SU-DHL-6 (cell line): ENCODE measurements around the gene ADD2.

ENCODE experiments used
- H2AFZ ChIP-seq: fragments of 200-600 bp; sonication (generic); 2 replicates; pipeline ENCODE4 v1.6.1; 2014; ENCODE audit warnings: low read depth, mild to moderate bottlenecking, moderate library complexity, mixed read lengths, antibody characterized with exemption, low read length; ENCODE audit not compliant: severe bottlenecking
- H3F3A ChIP-seq: fragments of 200-600 bp; shearing (Covaris generic); 2 replicates; pipeline ENCODE4 v1.6.0; 2016; ENCODE audit warnings: antibody characterized with exemption, mild to moderate bottlenecking; ENCODE audit not compliant: insufficient read depth
- H3K27ac ChIP-seq: fragments of 200-600 bp; sonication (generic); 2 replicates; pipeline ENCODE4 v1.5.1; 2016; ENCODE audit warnings: low read depth, mild to moderate bottlenecking, low read length, moderate library complexity, mixed read lengths
- H3K27me3 ChIP-seq: fragments of 200-600 bp; sonication (generic), shearing (Covaris generic); 2 replicates; pipeline ENCODE4 v1.6.0; 2014; ENCODE audit warnings: mild to moderate bottlenecking, low read length
- H3K36me3 ChIP-seq: fragments of 200-600 bp; sonication (generic); 2 replicates; pipeline ENCODE4 v1.6.1; 2014; ENCODE audit warnings: mild to moderate bottlenecking, low read length, mixed read lengths
- H3K4me2 ChIP-seq: fragments of 300-600, 200-600 bp; shearing (Covaris generic), sonication (generic); 2 replicates; pipeline ENCODE4 v1.6.0; 2014; ENCODE audit warnings: low read length, low read depth, mild to moderate bottlenecking; ENCODE audit not compliant: poor library complexity, severe bottlenecking
- H3K4me3 ChIP-seq: fragments of 200-600 bp; sonication (generic); 2 replicates; pipeline ENCODE4 v1.5.1; 2014; ENCODE audit warnings: antibody characterized with exemption, low read length, mild to moderate bottlenecking, mixed read lengths; ENCODE audit not compliant: insufficient read depth, poor library complexity, severe bottlenecking
- H3K79me2 ChIP-seq: fragments of 200-600 bp; sonication (generic); 2 replicates; pipeline ENCODE4 v1.6.1; 2014; ENCODE audit warnings: mild to moderate bottlenecking, low read length, moderate library complexity; ENCODE audit not compliant: insufficient read depth
- H3K9ac ChIP-seq: fragments of 200-600 bp; sonication (generic); 2 replicates; pipeline ENCODE4 v1.7.0; 2014; ENCODE audit warnings: mild to moderate bottlenecking, low read length
- H3K9me2 ChIP-seq: fragments of 200-600 bp; sonication (generic); replicated peaks from 2 replicates; pipeline ENCODE4 v1.6.1; 2014; ENCODE audit warnings: low read length; ENCODE audit not compliant: insufficient read depth
- H3K9me3 ChIP-seq: fragments of 200-600 bp; sonication (generic); 2 replicates; pipeline ENCODE4 v1.6.1; 2014; ENCODE audit warnings: low read length, mixed read lengths; ENCODE audit not compliant: insufficient read depth
- H4K20me1 ChIP-seq: fragments of 200-600 bp; sonication (generic); 2 replicates; pipeline ENCODE4 v1.6.1; 2014; ENCODE audit warnings: low read depth, mild to moderate bottlenecking, antibody characterized with exemption, low read length, moderate library complexity, mixed read lengths
- EZH2phosphoT487 ChIP-seq: fragments of 200-600 bp; sonication (generic), shearing (Covaris generic); conservative IDR thresholded peaks from 2 replicates; pipeline ENCODE4 v1.6.1; 2018; ENCODE audit warnings: mild to moderate bottlenecking, antibody characterized with exemption, low read length, moderate library complexity, mixed read lengths
- TF ChIP-seq, protein P1 (sequence below): fragments of 200-600 bp; sonication (generic); IDR thresholded peaks from one replicate; pipeline ENCODE4 v1.5.1; 2017; ENCODE audit warnings: antibody characterized with exemption, mild to moderate bottlenecking, low read length, moderate library complexity; ENCODE audit not compliant: insufficient read depth, poor library complexity, severe bottlenecking

Gene ADD2

DNA sequence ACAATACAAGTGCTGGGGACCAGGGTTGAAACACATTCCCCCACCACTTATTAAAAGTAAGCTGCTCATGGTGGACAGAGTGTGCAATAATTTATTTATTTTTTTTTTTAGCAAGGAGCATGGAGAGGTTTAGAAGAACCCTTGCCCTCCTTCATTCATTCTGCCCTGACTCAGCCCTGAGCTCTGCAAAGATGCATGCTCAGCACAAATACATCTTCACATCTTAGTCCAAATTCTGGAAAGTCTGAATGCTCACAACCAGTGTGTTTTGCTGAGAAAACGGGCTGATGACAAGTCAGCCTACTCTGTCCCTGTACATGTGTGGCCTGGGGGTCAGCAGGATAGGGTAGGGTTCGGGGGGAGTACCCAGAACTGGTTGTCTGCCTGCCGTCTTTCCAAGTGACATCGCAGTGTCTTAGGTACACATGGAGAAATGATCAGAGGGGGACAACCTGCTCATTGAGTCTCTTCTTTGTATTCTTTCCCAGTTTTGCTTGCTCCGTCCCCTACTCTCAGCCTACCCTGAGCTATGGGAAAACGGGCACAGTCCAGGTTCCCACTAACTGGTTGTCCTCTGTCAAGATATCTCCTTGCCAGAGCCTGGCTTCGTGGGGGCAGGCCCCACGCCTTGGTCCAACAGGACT, 76.4 kb downstream of the ADD2 start:
- H4K20me1 ChIP-seq = no peaks in the 10 kb centered on the region
- H2AFZ ChIP-seq = no peak overlapping the region
- no peak overlapping the region for H3K4me3 ChIP-seq
- TF ChIP-seq EZH2phosphoT487 = no peak
- TF ChIP-seq, protein P1, sequence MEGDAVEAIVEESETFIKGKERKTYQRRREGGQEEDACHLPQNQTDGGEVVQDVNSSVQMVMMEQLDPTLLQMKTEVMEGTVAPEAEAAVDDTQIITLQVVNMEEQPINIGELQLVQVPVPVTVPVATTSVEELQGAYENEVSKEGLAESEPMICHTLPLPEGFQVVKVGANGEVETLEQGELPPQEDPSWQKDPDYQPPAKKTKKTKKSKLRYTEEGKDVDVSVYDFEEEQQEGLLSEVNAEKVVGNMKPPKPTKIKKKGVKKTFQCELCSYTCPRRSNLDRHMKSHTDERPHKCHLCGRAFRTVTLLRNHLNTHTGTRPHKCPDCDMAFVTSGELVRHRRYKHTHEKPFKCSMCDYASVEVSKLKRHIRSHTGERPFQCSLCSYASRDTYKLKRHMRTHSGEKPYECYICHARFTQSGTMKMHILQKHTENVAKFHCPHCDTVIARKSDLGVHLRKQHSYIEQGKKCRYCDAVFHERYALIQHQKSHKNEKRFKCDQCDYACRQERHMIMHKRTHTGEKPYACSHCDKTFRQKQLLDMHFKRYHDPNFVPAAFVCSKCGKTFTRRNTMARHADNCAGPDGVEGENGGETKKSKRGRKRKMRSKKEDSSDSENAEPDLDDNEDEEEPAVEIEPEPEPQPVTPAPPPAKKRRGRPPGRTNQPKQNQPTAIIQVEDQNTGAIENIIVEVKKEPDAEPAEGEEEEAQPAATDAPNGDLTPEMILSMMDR = no peak
- H3K4me2 ChIP-seq = no peak overlapping the region
- no peaks in the 10 kb centered on the region for H3F3A ChIP-seq
- no peaks in the 10 kb centered on the region for H3K36me3 ChIP-seq
- H3K27ac ChIP-seq = no peak overlapping the region
- H3K9me2 ChIP-seq = no peaks in the 10 kb centered on the region
- H3K27me3 ChIP-seq = no peaks in the 10 kb centered on the region
- no peak overlapping the region for H3K9ac ChIP-seq
- no peaks in the 10 kb centered on the region for H3K79me2 ChIP-seq
- H3K9me3 ChIP-seq = no peaks in the 10 kb centered on the region

DNA sequence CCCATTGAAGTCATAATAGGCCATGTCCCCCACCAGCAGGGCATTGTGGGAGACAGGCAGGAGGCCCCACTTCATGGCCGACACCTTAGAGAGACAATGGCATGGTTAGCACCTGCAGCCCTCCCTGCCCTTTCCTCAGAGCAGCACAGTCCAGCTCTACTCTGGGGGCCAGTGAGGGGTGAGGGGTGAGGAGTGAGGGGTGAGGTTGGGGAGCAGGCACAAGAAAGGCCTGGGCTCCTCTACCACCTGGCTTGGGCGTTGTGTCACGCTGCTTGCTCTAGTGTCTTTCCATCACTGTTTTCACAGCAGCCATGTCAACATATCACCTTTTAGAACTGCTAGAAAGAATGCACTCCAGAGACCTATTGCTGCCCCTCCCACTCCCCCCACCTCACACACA, 77.2 kb downstream of the ADD2 start:
- Histone ChIP-seq H3F3A (no peaks in the 10 kb centered on the region), H3K4me3 (no peak overlapping the region), H3K9me2 (no peaks in the 10 kb centered on the region), H3K9me3 (no peaks in the 10 kb centered on the region), H3K27me3 (no peaks in the 10 kb centered on the region), H3K36me3 (no peaks in the 10 kb centered on the region), H4K20me1 (no peaks in the 10 kb centered on the region), H3K27ac (no peak overlapping the region), H3K9ac (no peak overlapping the region), H3K79me2 (no peaks in the 10 kb centered on the region), H3K4me2 (no peak overlapping the region), H2AFZ (no peak overlapping the region)
- TF ChIP-seq, protein P1 = no peak
- TF ChIP-seq EZH2phosphoT487 = no peak

DNA sequence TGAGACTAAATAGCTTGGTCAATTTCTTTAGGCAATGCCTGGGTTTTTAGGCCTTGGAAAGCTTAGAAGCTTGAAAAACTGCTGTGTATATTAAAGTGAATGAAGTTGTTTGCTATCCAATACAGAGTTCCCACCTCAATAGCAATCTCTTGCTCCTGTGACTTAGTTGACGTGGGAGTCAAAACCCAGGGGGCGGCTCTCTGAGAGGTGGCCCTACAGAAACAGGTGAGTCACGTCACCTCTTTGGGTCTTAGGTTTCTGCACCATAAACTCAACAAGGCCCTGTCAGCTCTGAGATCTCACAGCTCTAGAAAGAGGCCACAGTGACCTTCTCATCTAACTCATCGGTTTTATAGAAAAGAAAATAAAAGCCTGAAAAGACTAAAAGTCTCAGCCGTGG, 79.6 kb downstream of the ADD2 start:
- no peak for TF ChIP-seq EZH2phosphoT487
- TF ChIP-seq, protein P1 = no peak
- H3K4me2 ChIP-seq = no peak overlapping the region

More for the DNA sequence above, 79.6 kb downstream of the ADD2 start:
- Histone ChIP-seq H3K79me2 (no peaks in the 10 kb centered on the region), H3K27ac (no peak overlapping the region), H3K27me3 (no peaks in the 10 kb centered on the region), H3K36me3 (no peaks in the 10 kb centered on the region), H3F3A (no peaks in the 10 kb centered on the region), H3K9me2 (no peaks in the 10 kb centered on the region), H3K4me3 (no peak overlapping the region), H3K9ac (no peak overlapping the region), H3K9me3 (no peaks in the 10 kb centered on the region), H2AFZ (no peak overlapping the region), H4K20me1 (no peaks in the 10 kb centered on the region)
